NCI-H2227 (cell line): ENCODE results near the gene AEBP1.
"Not testable (repeated sequence)": the region's sequence is repeated elsewhere in the genome, so short reads cannot be mapped to it uniquely, and the experiment has no call there.

ENCODE experiments used
- DNase-seq: peaks from one replicate; lab custom pipeline; 2025; ENCODE audit not compliant: unreplicated experiment; lab: John Stamatoyannopoulos, UW

AEBP1 gene

DNA sequence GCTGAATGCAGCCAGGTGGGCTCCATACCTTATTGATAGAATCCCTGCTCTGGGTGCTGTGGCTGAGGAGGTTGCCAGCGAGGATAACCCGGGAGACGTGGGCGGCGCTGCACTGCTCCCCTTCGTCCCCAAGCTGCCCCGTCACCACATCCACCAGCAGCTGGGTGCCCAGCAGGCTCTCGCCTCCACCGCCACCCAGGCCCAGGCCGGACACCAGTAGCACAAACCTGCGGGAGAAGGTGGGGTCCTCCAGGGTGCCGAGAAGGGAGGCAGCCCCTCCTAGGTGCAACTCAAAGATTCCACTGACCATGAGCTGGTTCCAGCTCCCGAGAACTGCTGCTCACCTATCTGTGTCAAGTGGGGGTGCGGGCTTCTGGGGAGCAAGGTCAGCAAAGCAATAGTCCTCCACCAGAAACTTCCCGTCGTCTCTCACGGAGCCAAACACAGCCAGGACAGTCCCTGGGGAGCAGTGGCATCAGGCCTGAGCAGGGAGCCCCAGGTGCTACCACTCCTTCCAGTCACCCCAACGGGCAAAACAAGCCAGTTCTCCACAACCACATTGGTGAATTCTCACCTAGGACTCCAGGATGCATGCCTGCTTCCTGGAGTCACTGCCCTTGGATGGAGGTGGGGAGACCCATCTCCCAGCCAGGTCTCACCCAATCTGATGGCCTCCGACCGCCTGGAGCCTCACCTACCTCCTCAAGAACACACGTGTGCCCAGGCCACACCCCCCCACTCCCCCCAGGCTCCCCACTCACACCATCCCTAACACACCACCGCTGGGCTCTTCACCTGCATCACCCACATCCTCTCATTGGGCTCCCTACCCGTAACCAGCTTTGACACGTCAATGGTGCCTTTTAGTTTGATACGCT lies 12.9 kb downstream of the AEBP1 start:
- DNase-seq: no peak

DNA sequence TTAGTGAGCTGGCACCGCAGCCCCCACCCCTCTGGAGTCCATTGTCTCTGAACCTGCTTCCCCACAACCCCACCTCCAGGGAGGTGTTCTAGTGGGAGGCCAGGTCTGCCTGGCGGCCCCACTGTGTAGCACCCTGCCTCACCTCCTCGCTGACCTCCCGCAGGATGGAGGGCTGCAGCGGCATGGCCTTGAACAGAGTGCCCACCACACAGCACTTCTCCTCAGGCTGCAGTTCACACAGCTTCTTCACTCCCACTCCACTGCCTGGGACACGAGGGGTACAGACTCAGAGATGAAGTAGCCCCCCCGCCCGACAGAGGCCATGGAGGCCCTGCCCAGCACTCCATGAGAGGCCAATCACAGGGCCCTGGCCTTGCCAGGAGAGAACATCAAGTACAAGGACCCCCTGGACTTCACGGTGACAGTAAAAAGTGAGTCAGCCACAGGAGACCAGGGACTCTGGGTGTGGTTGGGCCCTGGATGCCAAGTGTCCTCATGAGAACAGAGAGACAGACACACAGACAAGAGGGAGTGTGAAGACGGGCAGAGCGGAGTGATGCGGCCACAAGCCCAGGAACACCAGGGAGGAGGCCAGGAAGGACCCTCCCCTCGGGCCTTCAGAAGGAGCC lies 13.8 kb downstream of the AEBP1 start:
- DNase-seq: no peak

DNA sequence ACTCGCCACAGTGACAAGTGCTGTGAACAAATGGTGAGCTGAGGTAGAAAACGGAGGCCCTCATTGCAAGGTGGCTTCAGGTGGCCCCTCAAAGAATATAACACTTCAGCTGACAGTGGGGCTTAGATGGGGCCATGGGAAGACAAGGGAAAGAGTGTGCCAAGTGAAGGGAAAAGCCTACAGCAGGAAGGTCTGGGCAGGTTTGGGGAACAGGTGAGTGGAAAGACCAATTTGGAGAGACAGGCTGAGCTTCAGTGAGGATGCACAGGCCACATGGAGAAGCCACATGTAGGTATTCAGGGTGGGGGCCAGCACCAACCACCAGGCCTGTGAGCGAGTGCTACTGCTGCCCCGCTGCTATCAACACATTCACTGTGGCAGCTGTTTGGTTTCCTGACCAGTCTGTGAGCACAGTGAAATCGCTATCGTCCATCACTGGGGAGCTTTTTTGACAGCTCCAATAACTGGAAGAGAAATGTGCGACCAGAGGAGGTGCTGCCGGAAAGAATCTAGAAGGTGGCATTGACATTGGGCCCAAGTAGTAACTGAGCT lies 15.8 kb downstream of the AEBP1 start:
- no peak for DNase-seq

DNA sequence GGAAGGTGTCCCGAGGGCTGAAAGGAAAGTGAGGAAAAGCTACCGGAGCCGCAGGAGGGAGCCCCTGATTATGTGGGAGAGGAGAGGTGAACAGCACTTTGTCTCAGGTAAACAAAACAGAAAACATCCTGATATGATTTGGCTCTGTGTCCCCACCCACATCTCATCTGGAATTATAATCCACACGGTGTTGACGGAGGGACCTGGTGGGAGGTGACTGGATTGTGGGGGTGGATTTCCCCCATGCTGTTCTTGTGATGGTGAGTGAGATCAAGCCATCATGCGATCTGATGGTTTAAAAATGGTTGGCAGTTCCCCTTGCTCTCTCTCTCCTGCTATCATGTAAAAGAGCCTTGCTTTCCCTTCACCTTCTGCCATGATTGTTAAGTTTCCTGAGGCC lies 16.2 kb downstream of the AEBP1 start:
- no peak for DNase-seq

DNA sequence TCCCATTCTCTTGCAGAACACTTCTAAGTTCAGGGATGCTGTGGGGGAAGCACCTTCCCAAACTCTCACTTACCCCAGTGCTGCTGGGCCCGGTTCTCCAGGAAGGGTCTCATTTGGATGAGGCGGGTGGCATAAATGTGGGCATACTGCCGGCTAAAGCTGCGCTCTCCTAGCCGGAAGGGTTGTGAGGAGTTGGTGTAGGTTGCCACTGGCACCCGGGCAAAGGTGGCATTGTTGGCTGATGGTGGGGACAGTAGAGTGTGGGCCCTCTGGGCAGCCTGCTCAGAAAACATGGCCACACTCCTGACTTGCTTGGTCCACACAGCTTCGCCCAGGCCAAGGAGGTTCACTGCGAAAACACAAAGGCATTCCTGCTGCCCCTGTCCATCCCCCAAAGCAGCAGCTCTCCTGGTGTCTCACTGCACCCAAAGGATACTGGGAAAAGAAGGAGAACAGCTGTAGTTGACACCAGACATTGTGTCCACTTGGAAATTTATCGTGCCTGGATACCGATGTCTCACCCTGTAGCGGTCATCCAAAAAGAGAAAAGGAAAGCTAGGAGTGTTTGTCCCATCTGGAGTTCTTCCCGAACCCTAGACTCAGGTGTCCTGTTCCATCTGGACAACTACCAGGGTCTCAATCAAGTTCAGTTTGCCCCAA lies 17.7 kb downstream of the AEBP1 start:
- DNase-seq: no peak

DNA sequence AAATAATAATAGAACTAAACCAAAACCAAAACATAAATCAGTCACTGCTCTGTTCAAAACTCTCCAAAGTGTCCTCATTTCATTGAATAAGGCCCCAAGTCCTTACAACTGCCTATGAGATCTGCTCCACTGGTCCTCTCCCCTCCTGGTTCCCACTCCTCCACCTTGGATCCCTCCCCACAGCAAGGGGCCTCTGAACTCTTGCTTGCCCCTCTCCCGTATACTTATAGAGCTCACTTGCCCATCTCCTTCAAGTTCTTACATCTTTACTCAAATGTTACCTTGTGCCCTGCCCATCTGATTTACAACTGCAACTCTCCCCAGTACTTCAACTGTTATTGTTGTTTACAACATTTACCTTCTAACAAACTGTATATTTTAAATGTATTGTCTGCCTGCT lies 18.4 kb downstream of the AEBP1 start:
- DNase-seq: no peak

DNA sequence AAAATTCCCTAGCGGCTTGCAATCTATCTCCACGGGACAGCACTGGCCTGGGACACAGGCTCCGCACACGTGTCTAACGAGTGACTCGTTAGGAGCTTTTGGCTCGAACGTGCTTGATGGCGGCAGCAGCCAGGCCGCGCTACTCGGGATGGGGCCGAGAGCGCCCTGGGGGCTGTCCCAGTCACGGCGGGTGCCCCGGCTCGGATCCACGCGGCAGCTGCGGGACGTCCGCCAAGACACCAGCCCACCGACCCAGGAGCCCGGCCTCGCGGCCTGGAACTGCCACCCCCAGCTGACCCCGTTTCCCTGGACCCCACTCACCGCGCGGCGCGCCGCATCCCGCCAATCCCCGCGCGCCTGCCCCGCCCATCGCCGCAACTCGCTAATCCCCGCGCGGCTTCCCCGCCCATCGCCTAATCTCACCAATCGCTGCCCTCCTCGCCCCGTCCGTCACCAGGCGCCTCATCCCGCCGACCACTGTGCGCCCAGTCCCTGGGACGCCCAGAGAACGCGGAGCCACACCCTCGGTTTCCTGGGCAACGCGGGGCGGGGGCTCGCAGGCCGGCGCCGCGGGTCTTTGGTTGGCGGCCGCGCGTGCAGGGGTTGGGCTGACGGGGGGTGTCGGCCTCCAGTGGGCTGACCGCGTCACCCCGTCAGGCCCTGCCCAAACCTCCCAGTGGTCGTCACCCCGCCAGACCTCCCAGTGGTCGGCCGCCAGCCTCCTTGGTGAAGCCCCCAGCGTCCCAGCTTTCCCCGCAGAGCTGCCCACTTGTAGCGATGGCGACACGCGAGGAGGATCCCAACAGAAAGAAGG lies 19.3 kb downstream of the AEBP1 start, which contains the start of gene POLD2:
TSS of gene POLD2 (minus strand) at position 359 of the 814 bp plus-strand sequence. CDS start 1,495 bp downstream, outside the sequence.
- peak; percentile 98 for DNase-seq

DNA sequence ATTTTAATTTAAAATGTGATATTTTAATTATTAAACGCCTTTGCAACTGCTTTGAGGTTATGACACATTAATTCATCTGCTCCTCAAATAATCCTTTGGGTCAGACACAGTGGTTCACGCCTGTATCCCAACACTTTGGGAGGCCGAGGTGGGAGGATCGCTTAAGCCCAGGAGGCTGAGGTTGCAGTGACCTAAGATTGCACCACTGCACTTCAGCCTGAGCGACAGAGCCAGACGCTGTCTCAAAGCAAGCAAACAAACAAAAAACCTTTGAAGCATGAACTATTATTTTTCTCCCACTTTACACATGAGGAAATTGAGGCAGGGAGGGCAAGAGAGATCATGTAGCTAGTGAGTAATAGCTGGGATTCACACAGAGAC lies 20.7 kb downstream of the AEBP1 start:
- DNase-seq: no peak

DNA sequence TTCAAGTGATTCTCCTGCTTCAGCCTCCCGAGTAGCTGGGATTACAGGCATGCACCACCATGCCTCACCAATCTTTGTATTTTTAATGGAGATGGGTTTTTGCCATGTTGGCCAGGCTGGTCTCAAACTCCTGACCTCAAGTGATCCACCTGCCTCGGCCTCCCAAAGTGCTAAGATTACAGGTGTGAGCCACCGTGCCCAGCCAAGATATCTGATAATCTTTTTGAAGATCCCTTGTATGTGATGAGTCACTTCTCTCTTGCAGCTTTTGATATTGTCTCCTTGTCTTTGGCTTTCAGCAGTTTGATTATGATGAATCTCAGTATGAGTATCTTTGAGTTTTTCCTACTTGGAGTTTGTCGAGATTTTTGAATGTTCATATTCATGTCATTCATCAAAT lies 22.4 kb downstream of the AEBP1 start:
- not testable (repeated sequence) for DNase-seq

DNA sequence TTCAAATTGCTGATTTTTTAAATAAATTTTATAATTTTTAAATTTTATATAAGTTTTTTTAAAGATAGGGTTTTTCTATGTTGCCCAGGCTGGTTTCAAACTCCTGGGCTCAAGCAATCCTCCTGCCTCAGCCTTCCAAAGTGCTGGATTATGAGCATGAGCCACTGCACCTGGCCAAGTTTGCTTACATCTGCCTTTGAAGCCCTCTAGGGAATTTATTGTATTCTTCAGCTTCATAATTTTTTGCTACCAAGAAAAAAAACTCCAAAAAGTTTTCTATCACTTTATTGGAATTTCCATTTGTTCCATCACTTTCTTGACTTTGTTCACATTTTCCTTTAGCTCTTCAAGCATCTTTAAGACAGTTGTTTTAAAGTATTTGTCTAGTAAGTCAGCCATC lies 23.0 kb downstream of the AEBP1 start:
- DNase-seq: no peak

DNA sequence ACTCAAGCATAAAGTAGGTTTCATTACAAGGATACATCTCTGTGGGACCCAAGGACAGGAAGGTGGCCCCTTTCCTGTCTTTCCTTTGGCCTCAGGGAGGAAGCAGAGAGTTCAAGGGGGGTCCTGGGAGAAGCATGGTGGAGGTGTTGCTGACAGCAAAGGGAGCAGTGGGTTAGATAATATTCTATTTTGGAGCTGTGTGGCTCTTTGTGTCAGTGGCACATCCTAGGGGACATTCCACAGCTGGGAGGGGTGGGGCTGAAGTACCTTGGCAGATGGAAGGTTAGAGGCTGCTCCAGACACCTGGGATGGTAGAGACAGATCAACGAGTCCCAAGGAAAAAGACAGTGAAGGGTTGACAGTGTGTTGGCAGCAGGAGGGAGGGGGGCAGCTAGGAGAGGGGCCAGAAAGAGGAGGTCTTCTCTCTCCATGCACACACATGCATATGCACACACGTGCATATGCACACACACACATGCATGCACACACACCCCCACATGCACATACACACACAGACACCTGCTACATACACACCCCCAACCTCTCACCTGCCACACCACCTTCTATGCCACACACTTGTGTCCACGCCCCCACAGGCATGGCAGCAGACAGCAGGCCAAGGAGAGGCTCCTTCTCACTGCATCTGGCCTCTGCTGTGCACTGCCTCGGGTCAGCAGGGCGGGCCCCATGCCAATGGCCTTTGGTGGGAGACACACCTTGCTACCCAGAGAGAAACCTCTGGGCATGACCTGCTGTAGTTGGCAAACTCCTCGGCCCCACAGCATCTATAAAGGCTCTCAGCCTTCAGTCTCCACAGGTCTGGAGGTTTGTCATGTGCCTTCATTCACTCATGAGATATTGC lies 24.8 kb downstream of the AEBP1 start:
- no peak for DNase-seq

DNA sequence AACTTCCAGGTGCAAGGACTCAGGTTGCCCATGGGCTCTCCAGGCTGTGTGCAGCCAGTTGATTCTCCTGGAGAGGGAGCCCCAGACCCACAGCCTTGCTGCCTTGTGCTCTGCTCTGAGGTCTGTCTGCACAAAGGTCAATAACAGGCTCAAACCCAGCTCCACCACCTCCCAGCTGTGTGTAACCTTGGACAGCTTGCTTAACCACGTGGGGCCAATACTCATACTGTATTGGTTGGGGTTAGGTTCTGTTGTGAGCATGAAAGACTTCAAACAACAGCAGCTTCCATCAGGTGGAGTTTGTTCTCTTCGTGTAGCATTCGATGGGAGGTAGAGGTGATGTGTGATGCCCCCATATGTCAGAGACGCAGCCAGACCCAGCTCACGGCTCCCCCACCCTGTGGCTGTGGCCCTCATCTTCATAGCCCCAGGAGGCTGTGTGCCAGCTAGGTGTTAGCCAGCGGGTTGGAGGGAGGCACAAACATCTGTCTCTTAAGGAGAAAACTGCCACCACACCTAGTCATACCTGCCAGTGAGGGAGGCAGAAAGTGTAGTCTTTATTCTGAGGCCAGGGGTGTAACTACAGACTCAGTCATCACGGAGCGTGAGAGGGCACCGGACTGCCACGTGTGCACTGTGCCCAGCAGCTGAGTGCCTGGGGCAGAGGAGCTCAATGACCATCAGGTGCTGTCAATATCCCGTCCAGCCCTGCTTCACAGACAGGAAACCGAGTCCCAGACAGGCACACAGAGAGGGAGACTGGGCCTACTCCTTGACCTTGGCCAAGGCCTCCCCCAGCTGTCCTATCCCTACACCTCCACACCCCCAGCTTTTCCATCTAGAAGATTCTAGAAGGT lies 27.3 kb downstream of the AEBP1 start:
- DNase-seq: no peak

DNA sequence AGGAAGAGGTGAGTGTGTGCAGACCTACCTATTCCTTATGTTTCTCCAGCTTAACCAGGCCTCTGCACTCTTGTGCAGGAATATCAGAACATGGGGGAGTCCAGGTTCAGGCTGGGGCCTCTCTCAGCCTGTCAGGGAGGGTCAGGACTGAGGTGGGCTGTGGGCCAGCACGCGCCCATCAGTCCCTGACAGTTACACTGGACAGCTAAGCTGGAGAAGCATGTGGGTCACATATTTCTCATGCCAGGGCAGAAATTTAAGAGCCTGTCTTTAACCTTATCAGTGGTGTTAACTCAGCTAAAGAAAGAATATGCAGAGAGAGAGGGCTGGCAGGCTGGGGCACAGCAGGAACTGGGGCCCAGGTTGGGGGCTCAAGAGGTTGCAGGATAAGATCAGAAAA lies 27.9 kb downstream of the AEBP1 start:
- no peak for DNase-seq

DNA sequence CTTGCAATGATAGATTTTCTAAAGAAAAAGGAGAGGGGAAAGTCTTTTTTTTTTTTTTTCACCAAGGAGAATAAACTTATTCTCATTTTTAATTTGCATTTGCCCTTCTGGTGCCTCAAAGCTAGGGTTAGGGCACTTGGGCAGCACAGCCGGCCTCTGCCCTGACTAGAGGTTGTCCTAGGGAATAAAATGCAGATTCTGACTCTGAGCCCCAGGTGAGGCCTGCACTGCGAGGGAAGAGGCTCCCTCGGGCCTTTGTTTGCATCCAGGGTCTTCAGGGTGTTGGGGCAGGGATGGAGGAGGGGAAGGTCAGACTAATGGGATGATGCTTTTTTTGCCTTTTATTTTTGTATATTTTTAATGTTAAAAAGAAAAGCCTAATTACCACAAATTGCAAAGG lies 29.1 kb downstream of the AEBP1 start:
- DNase-seq: no peak

DNA sequence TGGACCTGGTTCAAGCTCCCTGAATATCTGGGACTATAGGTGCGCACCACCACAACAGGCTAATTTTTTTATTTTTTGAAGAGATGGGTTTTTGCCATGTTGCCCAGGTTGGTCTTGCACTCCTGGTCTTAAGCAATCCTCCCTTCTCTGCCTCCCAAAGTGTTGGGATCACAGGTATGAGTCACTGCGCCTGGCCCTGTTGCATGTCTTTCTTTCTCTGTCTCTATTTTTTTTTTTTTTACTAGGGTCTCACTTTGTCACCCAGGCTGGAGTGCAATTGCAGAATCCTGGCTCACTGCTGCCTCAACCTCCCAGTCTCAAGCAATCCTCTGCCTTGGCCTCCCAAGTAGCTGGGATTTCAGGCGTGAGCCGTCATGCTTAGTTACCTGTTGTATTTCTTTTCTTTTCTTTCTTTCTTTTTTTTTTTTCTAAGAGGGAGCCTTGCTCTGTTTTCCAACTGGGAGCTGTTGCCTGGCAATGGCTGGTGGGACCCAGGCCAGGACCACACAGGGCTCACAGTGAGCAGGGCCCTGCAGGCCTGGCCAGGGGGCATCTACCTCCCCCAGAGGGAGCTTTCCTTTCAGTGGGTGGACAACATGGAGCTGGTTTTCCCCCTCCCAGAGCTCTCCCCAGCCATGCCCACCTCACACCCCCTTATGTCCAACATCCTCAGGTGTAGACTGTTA lies 30.9 kb downstream of the AEBP1 start:
- DNase-seq: no peak

DNA sequence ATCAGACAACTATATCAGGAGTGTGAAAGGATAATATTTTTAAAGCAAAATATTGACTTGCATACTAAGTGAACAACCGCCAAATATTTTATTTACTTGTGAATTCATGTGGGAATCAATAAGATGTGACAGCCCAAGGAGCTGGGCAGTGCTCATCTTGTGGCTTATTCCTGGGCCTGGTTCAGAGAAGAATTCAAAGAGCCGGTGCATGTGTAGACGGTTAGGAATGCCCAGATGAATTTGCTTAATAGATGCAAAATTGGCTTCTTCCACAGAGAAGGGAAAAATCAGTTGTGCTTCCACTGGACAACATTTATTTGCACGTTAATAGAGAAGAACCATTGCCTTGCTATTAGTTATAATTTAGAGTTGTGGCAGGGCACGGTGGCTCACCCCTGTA lies 32.6 kb downstream of the AEBP1 start:
- DNase-seq: no peak

DNA sequence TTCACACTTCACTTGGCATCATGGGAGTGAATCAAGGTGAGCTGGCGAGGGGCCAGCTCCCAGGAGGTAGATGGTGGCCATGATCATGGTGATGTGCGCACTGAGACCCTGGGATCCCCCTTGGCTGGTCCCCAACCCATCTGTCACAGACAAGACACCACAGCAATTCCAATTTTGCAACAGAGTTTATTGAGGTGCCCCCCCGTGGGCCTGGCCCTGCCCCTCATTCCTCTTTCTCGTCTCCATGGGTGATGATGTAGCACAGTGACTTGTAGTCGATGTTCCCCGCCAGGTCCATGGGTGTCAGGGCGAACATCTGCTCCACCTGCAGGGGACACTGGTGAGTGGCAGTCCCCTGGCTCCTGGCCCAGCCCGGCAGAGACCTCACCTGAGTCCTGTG lies 34.6 kb downstream of the AEBP1 start:
- DNase-seq: no peak

DNA sequence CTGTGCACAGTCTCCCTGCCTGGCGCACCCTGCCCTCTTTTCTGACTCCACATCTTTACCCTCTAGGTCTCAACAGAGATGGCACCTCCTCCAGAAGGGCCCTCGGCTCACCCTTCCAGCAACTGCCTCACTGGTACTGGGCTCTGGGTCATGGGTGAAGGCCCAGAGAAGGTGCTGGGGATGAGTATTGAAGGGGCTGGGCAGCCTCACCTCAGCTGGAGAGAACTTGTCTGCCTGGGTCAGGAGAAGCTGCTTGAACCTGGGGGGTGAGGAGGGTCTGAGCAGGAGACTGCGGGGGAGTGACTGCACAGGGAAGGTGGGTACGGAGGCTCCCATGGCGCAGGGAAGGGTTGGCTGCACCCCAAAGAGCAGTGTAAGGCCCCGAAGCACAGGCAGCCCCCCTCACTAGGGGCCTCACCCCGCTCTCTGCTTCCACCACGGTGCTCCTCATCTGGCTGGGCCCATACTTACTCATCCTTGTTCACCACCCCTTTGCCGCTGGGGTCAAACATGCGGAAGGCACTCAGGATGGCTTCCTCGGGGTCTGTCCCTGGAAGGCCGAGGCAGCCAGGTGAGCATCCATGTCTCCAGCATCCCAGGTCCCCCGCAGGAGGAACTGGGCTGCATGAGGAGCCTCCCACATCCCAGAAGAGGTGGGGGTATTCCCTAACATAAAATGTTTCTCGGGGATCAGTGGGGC lies 35.3 kb downstream of the AEBP1 start:
- DNase-seq: no peak
